AG04450 (cell line): ENCODE data around the gene TBX5. TPM values are rescaled to one million over a fixed set of nuclear protein-coding genes. Genes with fewer than 3 reads are reported as not detected.

ENCODE experiments used
- CTCF ChIA-PET: fragments of 300-600, 350-600 bp; formaldehyde crosslinking; extraction: SDS; loops from one replicate; lab custom pipeline; 2022; ENCODE audit warnings: antibody characterized with exemption, inconsistent platforms; lab: Charles Lee
- POLR2A ChIA-PET: fragments of 350-600 bp; formaldehyde crosslinking; extraction: SDS; loops from one replicate; lab custom pipeline; 2021; ENCODE audit warnings: antibody characterized with exemption, inconsistent platforms; lab: Yijun Ruan, JAX
- DNase-seq: peaks from one replicate; pipeline ENCODE4 v3.0.0-alpha.2; 2011; ENCODE audit warnings: low read depth, low spot score
- H3K27ac ChIP-seq: one replicate; pipeline ENCODE4 v1.5.1; 2012; ENCODE audit warnings: low read depth, low read length, control low read depth
- H3K27me3 ChIP-seq: one replicate; pipeline ENCODE4 v1.6.0; 2012; ENCODE audit warnings: low read length; ENCODE audit not compliant: control insufficient read depth, insufficient read depth
- H3K4me3 ChIP-seq: 2 replicates; pipeline ENCODE4 v1.5.1; 2011; ENCODE audit warnings: mild to moderate bottlenecking, low read depth, low read length, control low read depth
- H3K9me3 ChIP-seq: 2 replicates; pipeline ENCODE4 v1.5.1; 2012; ENCODE audit warnings: low read length; ENCODE audit not compliant: control insufficient read depth, insufficient read depth
- polyA plus RNA-seq: library from polyadenylated mRNA; depleted of rRNA; stranded (reverse); fragments of >200 nt; gene quantifications from 2 replicates; pipeline ENCODE4 v1.2.3, GENCODE V29; 2011
- TF ChIP-seq, protein P1 (sequence below): IDR thresholded peaks from 2 replicates; pipeline ENCODE4 v1.5.1; 2011; ENCODE audit warnings: low read depth, low read length, control low read depth, inconsistent platforms

The TBX5 gene
- polyA plus RNA-seq, 1 experiment: 16.8 TPM

DNA sequence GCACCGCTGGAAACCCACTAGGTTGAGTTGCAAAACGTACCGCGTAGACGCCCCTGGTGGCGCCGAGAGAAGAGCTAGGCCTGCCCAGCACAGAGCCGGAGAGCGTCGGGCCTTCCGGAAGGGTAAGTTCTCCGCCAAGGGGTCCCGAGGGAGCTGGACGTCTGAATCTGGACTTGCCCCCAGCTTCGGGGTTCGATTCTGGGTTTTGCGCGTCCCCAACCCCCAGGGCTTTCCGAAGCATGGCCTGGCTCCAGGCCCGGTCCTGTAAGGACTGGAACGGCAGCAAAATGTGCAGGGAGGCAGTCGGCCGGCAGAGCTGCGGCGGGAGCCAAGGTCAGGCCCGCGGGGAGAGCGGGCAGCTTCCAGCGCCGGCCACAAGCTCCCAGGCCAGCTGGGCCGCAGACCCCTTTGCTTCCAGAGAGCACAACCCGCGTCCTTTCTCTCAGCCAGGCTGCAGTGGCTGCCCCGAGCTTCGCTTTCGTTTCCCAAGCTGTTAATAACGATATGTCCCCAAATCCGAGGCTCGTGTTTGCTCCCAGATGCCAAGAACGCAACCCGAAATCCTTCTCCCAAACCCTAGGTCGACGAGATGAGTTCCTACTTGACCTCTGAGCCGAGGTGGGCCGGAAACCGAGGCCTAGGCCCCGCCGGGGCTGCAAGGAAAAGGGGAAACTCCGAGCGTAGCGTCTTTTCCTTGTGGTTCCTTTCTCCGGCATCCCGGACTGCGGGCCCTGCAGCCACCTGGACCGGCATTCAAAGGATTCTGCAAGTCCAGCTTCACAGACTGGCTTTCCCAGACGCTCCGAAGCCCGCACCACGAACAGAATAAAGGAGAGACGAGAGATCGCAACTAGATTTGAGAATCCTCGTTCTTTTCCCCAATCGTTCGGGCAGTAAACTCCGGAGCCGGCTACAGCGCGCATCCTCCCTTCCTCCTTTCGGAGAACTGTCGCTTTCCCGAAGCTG lies 3.2 kb upstream of the TBX5 start:
- Histone ChIP-seq H3K27ac (peak overlapping the region; percentile 94), H3K4me3 (peak overlapping the region; percentile 83), H3K9me3 (no peaks in the 10 kb centered on the region; the same call in 1 of the 2 replicates), H3K27me3 (no peaks in the 10 kb centered on the region)
- CTCF ChIA-PET: interaction anchor here (1.3 kb wide), 1 partner anchor 68 kb away, joined by 3 read pairs; no protein-coding TSS in a partner anchor
- POLR2A ChIA-PET: interaction anchor here (0.6 to 2.3 kb wide), 5 partner anchors 8 to 1083 kb away, joined by 3 to 13 read pairs (median 3); no protein-coding TSS in a partner anchor
- DNase-seq: no peak
- TF ChIP-seq, protein P1, sequence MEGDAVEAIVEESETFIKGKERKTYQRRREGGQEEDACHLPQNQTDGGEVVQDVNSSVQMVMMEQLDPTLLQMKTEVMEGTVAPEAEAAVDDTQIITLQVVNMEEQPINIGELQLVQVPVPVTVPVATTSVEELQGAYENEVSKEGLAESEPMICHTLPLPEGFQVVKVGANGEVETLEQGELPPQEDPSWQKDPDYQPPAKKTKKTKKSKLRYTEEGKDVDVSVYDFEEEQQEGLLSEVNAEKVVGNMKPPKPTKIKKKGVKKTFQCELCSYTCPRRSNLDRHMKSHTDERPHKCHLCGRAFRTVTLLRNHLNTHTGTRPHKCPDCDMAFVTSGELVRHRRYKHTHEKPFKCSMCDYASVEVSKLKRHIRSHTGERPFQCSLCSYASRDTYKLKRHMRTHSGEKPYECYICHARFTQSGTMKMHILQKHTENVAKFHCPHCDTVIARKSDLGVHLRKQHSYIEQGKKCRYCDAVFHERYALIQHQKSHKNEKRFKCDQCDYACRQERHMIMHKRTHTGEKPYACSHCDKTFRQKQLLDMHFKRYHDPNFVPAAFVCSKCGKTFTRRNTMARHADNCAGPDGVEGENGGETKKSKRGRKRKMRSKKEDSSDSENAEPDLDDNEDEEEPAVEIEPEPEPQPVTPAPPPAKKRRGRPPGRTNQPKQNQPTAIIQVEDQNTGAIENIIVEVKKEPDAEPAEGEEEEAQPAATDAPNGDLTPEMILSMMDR: no peak

DNA sequence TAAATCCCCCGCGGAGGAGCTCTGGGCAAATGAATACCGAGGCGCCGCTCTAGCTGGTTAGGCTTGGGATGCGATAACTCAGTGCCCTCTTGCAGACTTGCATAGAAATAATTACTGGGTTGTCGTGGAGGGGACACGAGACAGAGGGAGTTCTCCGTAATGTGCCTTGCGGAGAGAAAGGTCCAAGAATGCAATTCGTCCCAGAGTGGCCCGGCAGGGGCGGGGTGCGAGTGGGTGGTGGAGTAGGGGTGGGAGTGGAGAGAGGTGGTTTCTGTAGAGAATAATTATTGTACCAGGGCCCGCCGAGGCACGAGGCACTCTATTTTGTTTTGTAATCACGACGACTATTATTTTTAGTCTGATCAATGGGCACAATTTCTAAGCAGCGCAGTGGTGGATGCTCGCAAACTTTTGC lies 2.5 kb upstream of the TBX5 start:
- ChIA-PET POLR2A (interaction anchor here (0.6 to 2.3 kb wide), 3 partner anchors 8 to 241 kb away, joined by 3 to 13 read pairs (median 4); no protein-coding TSS in a partner anchor), CTCF (interaction anchor here (1.1 to 1.5 kb wide), 3 partner anchors 67 to 100 kb away, joined by 3 to 4 read pairs (median 3); no protein-coding TSS in a partner anchor)
- Histone ChIP-seq H3K9me3 (no peaks in the 10 kb centered on the region; the same call in 1 of the 2 replicates), H3K27ac (peak overlapping the region; percentile 94), H3K4me3 (peak overlapping the region; percentile 83), H3K27me3 (no peaks in the 10 kb centered on the region)
- TF ChIP-seq, protein P1: no peak
- DNase-seq: no peak

- Histone ChIP-seq H3K4me3 (peak overlapping the region; percentile 83), H3K27me3 (no peaks in the 10 kb centered on the region), H3K9me3 (no peaks in the 10 kb centered on the region; the same call in 1 of the 2 replicates), H3K27ac (peak overlapping the region; percentile 94)
- POLR2A ChIA-PET: interaction anchor here (2.3 kb wide), 1 partner anchor 11 kb away, joined by 13 read pairs; no protein-coding TSS in a partner anchor
- DNase-seq: no peak
- CTCF ChIA-PET: interaction anchor here (1.0 to 1.5 kb wide), 3 partner anchors 17 to 101 kb away, joined by 3 to 4 read pairs (median 3); no protein-coding TSS in a partner anchor
- TF ChIP-seq, protein P1: no peak
Observed at GRCh38 chr12:114407842-114408411, 2.0 kb upstream of the TBX5 start.

- Histone ChIP-seq H3K27me3 (no peaks in the 10 kb centered on the region), H3K27ac (peak overlapping the region; percentile 94), H3K4me3 (peak overlapping the region; percentile 83), H3K9me3 (no peaks in the 10 kb centered on the region; the same call in 1 of the 2 replicates)
- TF ChIP-seq, protein P1: 0 out of 2 replicates have a peak, but pooled peaks have one; percentile 1
- CTCF ChIA-PET: interaction anchor here (1.0 to 1.5 kb wide), 4 partner anchors 18 to 101 kb away, joined by 3 to 4 read pairs (median 3); no protein-coding TSS in a partner anchor
- POLR2A ChIA-PET: interaction anchor here (1.7 to 2.3 kb wide), 2 partner anchors 10 to 18 kb away, joined by 7 to 13 read pairs; no protein-coding TSS in a partner anchor
- DNase-seq: no peak
Observed at GRCh38 chr12:114406984-114407841, 1.3 kb upstream of the TBX5 start.
